Measurements from ENCODE around the gene OR13H1.

OR13H1 gene

DNA sequence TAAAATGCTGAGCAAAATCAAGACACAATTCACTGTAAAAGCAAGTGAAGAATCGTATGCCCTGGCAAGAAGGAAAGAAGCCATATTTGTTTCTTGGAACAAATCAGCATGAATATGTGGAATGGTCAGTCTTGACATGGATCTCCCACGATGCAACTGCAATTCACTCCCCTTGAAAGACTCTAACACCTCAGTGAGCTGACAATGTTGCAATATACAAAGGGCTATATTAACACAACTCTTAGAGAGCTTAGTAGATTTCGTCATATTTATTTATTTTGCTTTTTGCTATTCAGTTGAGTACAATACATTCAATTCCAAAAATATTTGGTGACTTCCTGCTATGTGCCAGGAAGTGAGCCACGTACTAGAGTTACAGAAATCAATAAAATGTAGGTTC lies 14.7 kb downstream of the OR13H1 start:
- no peak for DNase-seq (ENCODE audit: extremely low read depth, insufficient read length)
- Histone ChIP-seq H3K27me3 (replicated peaks; ENCODE audit: control insufficient read depth, insufficient read depth, low read length) (no peaks in the 10 kb centered on the region), H3K4me3 (replicated peaks; ENCODE audit: low read depth, low read length) (no peak overlapping the region), H3K36me3 (ENCODE audit: control insufficient read depth, insufficient read depth, low read length) (no peaks in the 10 kb centered on the region)
- TF ChIP-seq, protein P1, sequence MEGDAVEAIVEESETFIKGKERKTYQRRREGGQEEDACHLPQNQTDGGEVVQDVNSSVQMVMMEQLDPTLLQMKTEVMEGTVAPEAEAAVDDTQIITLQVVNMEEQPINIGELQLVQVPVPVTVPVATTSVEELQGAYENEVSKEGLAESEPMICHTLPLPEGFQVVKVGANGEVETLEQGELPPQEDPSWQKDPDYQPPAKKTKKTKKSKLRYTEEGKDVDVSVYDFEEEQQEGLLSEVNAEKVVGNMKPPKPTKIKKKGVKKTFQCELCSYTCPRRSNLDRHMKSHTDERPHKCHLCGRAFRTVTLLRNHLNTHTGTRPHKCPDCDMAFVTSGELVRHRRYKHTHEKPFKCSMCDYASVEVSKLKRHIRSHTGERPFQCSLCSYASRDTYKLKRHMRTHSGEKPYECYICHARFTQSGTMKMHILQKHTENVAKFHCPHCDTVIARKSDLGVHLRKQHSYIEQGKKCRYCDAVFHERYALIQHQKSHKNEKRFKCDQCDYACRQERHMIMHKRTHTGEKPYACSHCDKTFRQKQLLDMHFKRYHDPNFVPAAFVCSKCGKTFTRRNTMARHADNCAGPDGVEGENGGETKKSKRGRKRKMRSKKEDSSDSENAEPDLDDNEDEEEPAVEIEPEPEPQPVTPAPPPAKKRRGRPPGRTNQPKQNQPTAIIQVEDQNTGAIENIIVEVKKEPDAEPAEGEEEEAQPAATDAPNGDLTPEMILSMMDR (IDR thresholded peaks at IDR 0.05; ENCODE audit: insufficient read depth, low read length, poor library complexity, severe bottlenecking), result no peak

DNA sequence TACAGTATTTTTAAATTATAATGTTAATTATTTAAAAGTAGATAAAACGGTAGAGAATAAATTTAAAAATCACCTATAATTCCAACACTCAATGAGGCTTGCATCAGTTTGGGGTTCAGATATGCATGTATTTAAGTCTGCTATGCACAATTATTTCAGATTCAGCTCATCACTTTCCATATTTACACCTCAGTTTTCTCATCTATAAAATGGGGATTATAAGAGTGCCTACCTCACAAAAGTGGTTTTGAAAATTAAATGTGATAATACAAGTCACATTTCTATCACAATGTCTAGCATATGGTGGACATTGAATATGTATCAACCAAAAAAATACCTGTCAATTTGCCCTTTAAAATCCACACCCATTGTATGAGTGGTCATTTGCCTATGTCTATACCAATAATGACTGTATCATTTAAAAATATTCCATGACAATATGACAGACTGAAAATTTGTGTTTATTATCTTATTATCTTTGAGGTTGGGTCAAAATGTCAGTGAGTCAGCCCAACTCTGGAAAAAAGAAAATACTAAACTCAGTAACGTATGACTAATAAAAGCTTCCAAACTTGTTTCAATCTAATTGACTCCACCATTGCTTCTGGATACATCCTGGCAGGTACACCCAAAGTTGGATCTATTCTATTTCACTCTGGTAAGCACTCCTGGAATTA lies 20.8 kb downstream of the OR13H1 start:
- Histone ChIP-seq H3K36me3 (ENCODE audit: control insufficient read depth, insufficient read depth, low read length) (no peaks in the 10 kb centered on the region), H3K27me3 (replicated peaks; ENCODE audit: control insufficient read depth, insufficient read depth, low read length) (no peaks in the 10 kb centered on the region), H3K4me3 (replicated peaks; ENCODE audit: low read depth, low read length) (no peak overlapping the region)
- no peak for DNase-seq (ENCODE audit: extremely low read depth, insufficient read length)
- TF ChIP-seq, protein P1 (IDR thresholded peaks at IDR 0.05; ENCODE audit: insufficient read depth, low read length, poor library complexity, severe bottlenecking), result no peak

DNA sequence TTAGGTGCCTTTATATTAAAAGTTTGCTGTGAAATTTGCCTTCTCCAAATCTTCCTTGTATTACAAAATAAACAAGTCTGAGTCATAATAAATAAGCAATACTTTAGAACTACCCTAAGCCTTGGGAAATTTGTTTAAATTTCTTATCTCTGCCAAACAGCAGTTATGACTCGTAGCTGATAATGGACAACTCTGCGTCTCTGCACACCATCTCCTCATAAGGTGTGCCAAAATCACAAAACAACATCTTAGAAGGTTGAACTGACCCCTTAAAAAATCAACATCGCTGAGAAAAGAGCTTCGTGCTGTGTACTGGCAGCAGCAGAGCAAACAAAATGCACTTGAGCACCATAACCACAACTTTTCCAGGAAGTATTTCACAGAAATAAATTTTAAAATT lies 22.0 kb downstream of the OR13H1 start:
- TF ChIP-seq, protein P1 (IDR thresholded peaks at IDR 0.05; ENCODE audit: insufficient read depth, low read length, poor library complexity, severe bottlenecking), result no peak
- H3K4me3 ChIP-seq (replicated peaks; ENCODE audit: low read depth, low read length), result no peak overlapping the region
- DNase-seq (ENCODE audit: extremely low read depth, insufficient read length), result no peak
- H3K27me3 ChIP-seq (replicated peaks; ENCODE audit: control insufficient read depth, insufficient read depth, low read length), result no peaks in the 10 kb centered on the region
- no peaks in the 10 kb centered on the region for H3K36me3 ChIP-seq (ENCODE audit: control insufficient read depth, insufficient read depth, low read length)

DNA sequence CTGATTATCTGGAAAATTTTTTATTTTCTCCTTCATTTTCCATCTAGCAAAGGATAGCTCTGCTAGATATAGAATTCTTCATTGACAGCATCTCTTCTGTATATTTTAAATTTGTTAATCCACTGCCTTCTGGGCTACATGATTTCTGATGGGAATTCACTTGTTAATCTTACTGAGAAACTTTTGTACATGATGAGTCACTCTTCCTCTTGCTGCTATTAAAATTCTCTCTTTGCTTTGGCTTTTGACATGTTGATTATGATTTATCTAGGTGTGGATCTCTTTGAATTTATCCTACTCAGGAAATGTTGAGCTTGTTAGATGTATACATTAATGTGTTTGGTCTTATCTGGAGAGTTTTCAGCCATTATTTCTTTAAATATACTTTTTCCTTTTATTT lies 27.5 kb downstream of the OR13H1 start:
- no peak for DNase-seq (ENCODE audit: extremely low read depth, insufficient read length)

DNA sequence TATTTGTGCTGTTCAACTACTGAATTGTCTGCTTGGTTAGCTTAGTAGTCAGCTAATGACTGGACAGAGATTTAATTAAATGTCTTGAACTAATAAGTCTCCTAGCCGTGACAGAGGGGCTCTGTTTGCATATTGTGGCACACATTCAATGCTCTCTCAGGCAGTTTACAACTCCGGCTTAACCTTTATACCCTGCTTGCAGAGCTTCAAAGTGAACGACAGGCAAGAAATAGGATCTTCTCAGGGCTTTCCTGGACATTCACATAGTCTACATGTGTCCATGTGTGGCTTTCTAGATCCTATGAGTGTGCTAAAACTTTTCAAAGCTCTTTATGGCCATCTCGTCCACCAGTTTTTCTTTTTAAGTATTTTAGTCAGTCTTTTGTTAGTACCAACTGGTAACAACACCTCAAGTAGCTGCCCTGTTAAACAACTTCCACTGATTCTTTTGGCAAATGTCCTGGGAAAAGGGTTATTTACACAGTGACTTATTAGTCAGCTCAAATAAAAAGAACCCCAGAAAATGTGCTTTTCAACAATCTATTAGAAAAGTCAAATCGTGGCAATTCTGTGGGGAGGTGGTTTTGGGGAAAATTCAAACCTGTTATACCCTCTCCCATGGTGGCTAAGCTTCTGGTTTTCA lies 28.6 kb downstream of the OR13H1 start:
- DNase-seq (ENCODE audit: extremely low read depth, insufficient read length), result no peak
- no peak overlapping the region for H3K4me3 ChIP-seq (replicated peaks; ENCODE audit: low read depth, low read length)

More for the DNA sequence above, 27.5 kb downstream of the OR13H1 start:
- H3K27me3 ChIP-seq (replicated peaks; ENCODE audit: control insufficient read depth, insufficient read depth, low read length), result no peaks in the 10 kb centered on the region
- TF ChIP-seq, protein P1 (IDR thresholded peaks at IDR 0.05; ENCODE audit: insufficient read depth, low read length, poor library complexity, severe bottlenecking), result no peak
- no peaks in the 10 kb centered on the region for H3K36me3 ChIP-seq (ENCODE audit: control insufficient read depth, insufficient read depth, low read length)
- no peak overlapping the region for H3K4me3 ChIP-seq (replicated peaks; ENCODE audit: low read depth, low read length)

More for the DNA sequence above, 28.6 kb downstream of the OR13H1 start:
- H3K27me3 ChIP-seq (replicated peaks; ENCODE audit: control insufficient read depth, insufficient read depth, low read length), result no peaks in the 10 kb centered on the region
- TF ChIP-seq, protein P1 (IDR thresholded peaks at IDR 0.05; ENCODE audit: insufficient read depth, low read length, poor library complexity, severe bottlenecking), result no peak
- H3K36me3 ChIP-seq (ENCODE audit: control insufficient read depth, insufficient read depth, low read length), result no peaks in the 10 kb centered on the region

All from GM06990 (cell line).